ENCODE results near the gene PMM2. TPM values are rescaled to one million over a fixed set of nuclear protein-coding genes. Genes with fewer than 3 reads are reported as not detected.

Gene PMM2
- total and polyA plus RNA-seq, 2 experiments from 2014 or later: 38.2 to 60.4 TPM

DNA sequence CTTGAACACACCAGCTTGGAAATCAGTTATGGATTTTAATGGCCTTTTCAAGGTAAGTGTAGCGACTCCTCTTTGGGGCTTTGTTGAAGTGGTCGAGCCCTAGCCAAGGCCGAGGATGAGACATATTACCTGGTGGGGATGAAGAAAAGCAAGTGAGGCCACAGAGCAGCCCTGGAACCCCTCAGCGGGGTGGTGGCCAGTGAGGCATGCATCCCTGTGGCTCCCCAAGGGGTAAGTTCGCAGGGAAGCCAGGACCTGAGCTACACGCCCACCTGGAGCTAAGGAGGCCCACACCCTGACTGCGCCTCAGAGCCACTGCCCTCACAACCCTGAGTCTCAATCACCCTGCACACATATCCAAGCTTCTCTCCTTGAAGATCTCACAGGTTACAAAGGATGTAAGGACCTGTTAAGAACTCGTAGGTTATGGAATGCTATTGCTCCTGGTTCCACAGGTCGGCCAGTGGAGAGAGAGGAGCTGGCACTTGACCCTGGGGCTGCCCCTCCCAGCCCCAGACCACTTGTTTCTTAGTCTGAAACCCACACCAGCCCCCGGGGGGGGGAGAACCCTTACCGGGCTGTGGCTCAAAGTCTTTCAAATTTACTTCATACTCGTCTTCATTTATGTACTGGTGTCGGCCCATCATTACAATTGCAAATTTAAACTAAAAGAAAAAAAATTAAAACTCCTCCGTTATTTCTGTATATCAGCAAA lies 96.5 kb downstream of the PMM2 start:
- Histone ChIP-seq H3K27me3 (ENCODE audit: insufficient read depth) (no peaks in the 10 kb centered on the region), H3K79me2 (replicated peaks; ENCODE audit: insufficient read depth) (no peaks in the 10 kb centered on the region; the same call in 1 of the 2 replicates), H3K36me3 (ENCODE audit: insufficient read depth) (peaks cover 72% of the 10 kb centered on the region), H3K4me3 (no peak overlapping the region), H2AFZ (no peak overlapping the region), H3K4me1 (ENCODE audit: insufficient read depth) (no peaks in the 10 kb centered on the region), H4K20me1 (replicated peaks; ENCODE audit: insufficient read depth) (peaks cover 12% of the 10 kb centered on the region), H3K27ac (ENCODE audit: low read depth) (no peak overlapping the region), H3K4me2 (no peak overlapping the region), H3K9me2 (ENCODE audit: insufficient read depth) (no peaks in the 10 kb centered on the region), H3F3A (replicated peaks; ENCODE audit: low read depth) (peaks cover 9% of the 10 kb centered on the region; the same call in 1 of the 2 replicates)
- Mint-ChIP-seq H3K27ac (no peak overlapping the region), H3K27me3 (ENCODE audit: insufficient read depth, low read depth, poor library complexity) (peaks cover 21% of the 10 kb centered on the region), H3K4me3 (no peak overlapping the region), H3K9me3 (no peaks in the 10 kb centered on the region), H3K4me1 (no peaks in the 10 kb centered on the region), H3K36me3 (ENCODE audit: low read depth) (peaks cover 91% of the 10 kb centered on the region)
- ATAC-seq (no peak), DNase-seq (ENCODE audit: low spot score) (no peak)
- TF ChIP-seq, protein P1, sequence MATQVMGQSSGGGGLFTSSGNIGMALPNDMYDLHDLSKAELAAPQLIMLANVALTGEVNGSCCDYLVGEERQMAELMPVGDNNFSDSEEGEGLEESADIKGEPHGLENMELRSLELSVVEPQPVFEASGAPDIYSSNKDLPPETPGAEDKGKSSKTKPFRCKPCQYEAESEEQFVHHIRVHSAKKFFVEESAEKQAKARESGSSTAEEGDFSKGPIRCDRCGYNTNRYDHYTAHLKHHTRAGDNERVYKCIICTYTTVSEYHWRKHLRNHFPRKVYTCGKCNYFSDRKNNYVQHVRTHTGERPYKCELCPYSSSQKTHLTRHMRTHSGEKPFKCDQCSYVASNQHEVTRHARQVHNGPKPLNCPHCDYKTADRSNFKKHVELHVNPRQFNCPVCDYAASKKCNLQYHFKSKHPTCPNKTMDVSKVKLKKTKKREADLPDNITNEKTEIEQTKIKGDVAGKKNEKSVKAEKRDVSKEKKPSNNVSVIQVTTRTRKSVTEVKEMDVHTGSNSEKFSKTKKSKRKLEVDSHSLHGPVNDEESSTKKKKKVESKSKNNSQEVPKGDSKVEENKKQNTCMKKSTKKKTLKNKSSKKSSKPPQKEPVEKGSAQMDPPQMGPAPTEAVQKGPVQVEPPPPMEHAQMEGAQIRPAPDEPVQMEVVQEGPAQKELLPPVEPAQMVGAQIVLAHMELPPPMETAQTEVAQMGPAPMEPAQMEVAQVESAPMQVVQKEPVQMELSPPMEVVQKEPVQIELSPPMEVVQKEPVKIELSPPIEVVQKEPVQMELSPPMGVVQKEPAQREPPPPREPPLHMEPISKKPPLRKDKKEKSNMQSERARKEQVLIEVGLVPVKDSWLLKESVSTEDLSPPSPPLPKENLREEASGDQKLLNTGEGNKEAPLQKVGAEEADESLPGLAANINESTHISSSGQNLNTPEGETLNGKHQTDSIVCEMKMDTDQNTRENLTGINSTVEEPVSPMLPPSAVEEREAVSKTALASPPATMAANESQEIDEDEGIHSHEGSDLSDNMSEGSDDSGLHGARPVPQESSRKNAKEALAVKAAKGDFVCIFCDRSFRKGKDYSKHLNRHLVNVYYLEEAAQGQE (IDR thresholded peaks at IDR 0.05; ENCODE audit: unreplicated experiment): no peak
- no peak for TF ChIP-seq ETS1 (IDR thresholded peaks at IDR 0.05)
- TF ChIP-seq STAT1 (IDR thresholded peaks at IDR 0.05; ENCODE audit: unreplicated experiment): no peak
- TF ChIP-seq CREB1 (CRISPR knock-in tag; IDR thresholded peaks at IDR 0.05; ENCODE audit: low read depth): no peak
- no peak for TF ChIP-seq EZH2phosphoT487 (IDR thresholded peaks at IDR 0.05; ENCODE audit: unreplicated experiment)
- no peak for TF ChIP-seq EZH2 (IDR thresholded peaks at IDR 0.05; ENCODE audit: low read depth, unreplicated experiment)
- TF ChIP-seq NANOG (IDR thresholded peaks at IDR 0.05; ENCODE audit: borderline replicate concordance): no peak
- no peak for TF ChIP-seq POLR2AphosphoS5 (IDR thresholded peaks at IDR 0.05; ENCODE audit: low read depth)
- no peak for TF ChIP-seq ZNF462 (CRISPR knock-in tag; IDR thresholded peaks at IDR 0.05)
- TF ChIP-seq CTCF (conservative IDR thresholded peaks at IDR 0.05; ENCODE audit: low read depth in 2 of 2): no peak
- no peak for TF ChIP-seq ZNF114 (CRISPR knock-in tag; IDR thresholded peaks at IDR 0.05)
- no peak for TF ChIP-seq JUNB (IDR thresholded peaks at IDR 0.05; ENCODE audit: unreplicated experiment)
- no peak for TF ChIP-seq ZNF331 (CRISPR knock-in tag; IDR thresholded peaks at IDR 0.05; ENCODE audit: low read depth)
